Measurements from ENCODE around the gene MCRIP2.
"Not testable (repeated sequence)": the region's sequence is repeated elsewhere in the genome, so short reads cannot be mapped to it uniquely, and the experiment has no call there.

Gene MCRIP2

GRCh38 chr16:683396-684070, 41.9 kb downstream of the MCRIP2 start:
- DNase-seq, result peak; percentile 45

- DNase-seq, result peak; percentile 99
Measured at GRCh38 chr16:684071-684794, 42.6 kb downstream of the MCRIP2 start, which contains the start of gene JMJD8. JMJD8 (minus strand) TSS chr16:684334; CDS start chr16:684319, 15 bp downstream.

- DNase-seq, result no peak
Measured at GRCh38 chr16:684961-685696, 43.5 kb downstream of the MCRIP2 start.

- no peak for DNase-seq
Measured at GRCh38 chr16:685967-686366, 44.3 kb downstream of the MCRIP2 start.

- DNase-seq, result no peak
Measured at GRCh38 chr16:686459-687260, 45.0 kb downstream of the MCRIP2 start.

- DNase-seq, result no peak
Measured at GRCh38 chr16:687499-687898, 45.9 kb downstream of the MCRIP2 start.

- no peak for DNase-seq
Measured at GRCh38 chr16:689175-689897, 47.7 kb downstream of the MCRIP2 start.

GRCh38 chr16:691242-691641, 49.6 kb downstream of the MCRIP2 start:
- DNase-seq, result not testable (repeated sequence)

- DNase-seq, result no peak
Measured at GRCh38 chr16:692356-693108, 50.9 kb downstream of the MCRIP2 start.

GRCh38 chr16:693364-693763, 51.7 kb downstream of the MCRIP2 start:
- no peak for DNase-seq

- no peak for DNase-seq
Measured at GRCh38 chr16:693766-694165, 52.1 kb downstream of the MCRIP2 start.

- no peak for DNase-seq
Measured at GRCh38 chr16:694187-694862, 52.7 kb downstream of the MCRIP2 start.

GRCh38 chr16:694863-695354, 53.3 kb downstream of the MCRIP2 start:
- DNase-seq, result no peak

GRCh38 chr16:695355-696089, 53.9 kb downstream of the MCRIP2 start:
- DNase-seq, result peak; percentile 79

All from stimulated activated CD4-positive, alpha-beta T cell treated with anti-CD3 and anti-CD28 coated beads, Interleukin-15, amount 100 ng/mL, for 24 hours (primary cell).